Psoas muscle (tissue), 8 donors: ENCODE results near the gene VWC2L. TPM values are rescaled to one million over a fixed set of nuclear protein-coding genes. Genes with fewer than 3 reads are reported as not detected.

Experiments used
- ATAC-seq, 4 donors: fragments of 200-7000 bp; cut with Tn5 transposase; one replicate each; pipeline ENCODE4 v1.9.1; 2020; ENCODE audit warnings: moderate library complexity in 3 of 4, mild to moderate bottlenecking in 2 of 4
- DNase-seq, 2 donors: peaks; one replicate each; pipeline ENCODE4 v3.0.0-alpha.2; 2020
- H3K27ac ChIP-seq: fragments of 200-600 bp; one replicate; pipeline ENCODE4 v1.8.0; 2022
- H3K27me3 ChIP-seq, 3 donors: fragments of 200-600 bp in 1 of 3; one replicate each; pipeline versions ENCODE4 v1.6.1 to v1.8.0; 2013 to 2022; ENCODE audit warnings: low read length in 2 of 3, mild to moderate bottlenecking in 2 of 3, moderate library complexity in 1 of 3; ENCODE audit not compliant: insufficient read depth in 3 of 3
- H3K36me3 ChIP-seq, 2 donors: fragments of 200-600 bp in 1 of 2; one replicate each; pipeline versions ENCODE4 v1.6.1 to v1.8.0; 2013 to 2022; ENCODE audit warnings: low read depth in 1 of 2, mild to moderate bottlenecking in 1 of 2, moderate library complexity in 1 of 2; ENCODE audit not compliant: insufficient read depth in 1 of 2
- H3K4me1 ChIP-seq: fragments of 200-600 bp; one replicate; pipeline ENCODE4 v1.8.0; 2022
- H3K4me3 ChIP-seq: fragments of 200-600 bp; one replicate; pipeline ENCODE4 v1.8.0; 2022; ENCODE audit warnings: mild to moderate bottlenecking
- H3K9me3 ChIP-seq: fragments of 200-600 bp; one replicate; pipeline ENCODE4 v1.8.0; 2022
- WGBS, 3 donors: extraction: QIAGEN DNeasy Blood & Tissue Kit; methylation state at CpG; one replicate each; pipeline versions ENCODE4 v1.1.6 to v1.1.7; 2013; 5-methylcytosine and 5-hydroxymethylcytosine counted together
- intact Hi-C, 2 donors: fragments of 100-400 bp; cut with DNase I; formaldehyde crosslinking; loops; one replicate each; pipeline versions ENCODE4 v1.11.0 to v1.14.2; 2022
- polyA plus RNA-seq, 3 donors: library from polyadenylated mRNA; stranded (reverse); fragments of 200-250 nt; gene quantifications; one replicate each; pipeline ENCODE4 v1.2.3, GENCODE V29; 2013
- total RNA-seq, 4 donors: library from RNA; stranded (reverse); fragmentation: NEBNext Ultra II Directional in 2 of 4; extraction: Animal tissue kit (Norgen Biotek cat#: 25700) in 2 of 4; gene quantifications; one replicate each; pipeline versions ENCODE4 v1.2.1 to v1.2.4, GENCODE V29; 2021 to 2023
- TF ChIP-seq, protein P1 (sequence below): fragments of 200-600 bp; IDR thresholded peaks from one replicate; pipeline ENCODE4 v1.8.0; 2022; ENCODE audit warnings: antibody characterized with exemption
- donor health status: healthy with polysubstance abuse.
- donor health status: DM: no; HTN: no; CAD: no; lungs with moderate emphysema.
- donor health status: Bipolar disorder and iron deficiency.
- donor health status: healthy.
- donor health status: DM: yes; HTN: yes; CAD: no.
- donor health status: DM: no; HTN: no; CAD: no.
- donor health status: DM: no; HTN: no; CAD: no.
- donor health status: DM: yes; HTN: yes; CAD: no.

The VWC2L gene
- total and polyA plus RNA-seq, 7 donors: 0.04 to 0.87 (median 0.51) TPM; not detected in 4

DNA sequence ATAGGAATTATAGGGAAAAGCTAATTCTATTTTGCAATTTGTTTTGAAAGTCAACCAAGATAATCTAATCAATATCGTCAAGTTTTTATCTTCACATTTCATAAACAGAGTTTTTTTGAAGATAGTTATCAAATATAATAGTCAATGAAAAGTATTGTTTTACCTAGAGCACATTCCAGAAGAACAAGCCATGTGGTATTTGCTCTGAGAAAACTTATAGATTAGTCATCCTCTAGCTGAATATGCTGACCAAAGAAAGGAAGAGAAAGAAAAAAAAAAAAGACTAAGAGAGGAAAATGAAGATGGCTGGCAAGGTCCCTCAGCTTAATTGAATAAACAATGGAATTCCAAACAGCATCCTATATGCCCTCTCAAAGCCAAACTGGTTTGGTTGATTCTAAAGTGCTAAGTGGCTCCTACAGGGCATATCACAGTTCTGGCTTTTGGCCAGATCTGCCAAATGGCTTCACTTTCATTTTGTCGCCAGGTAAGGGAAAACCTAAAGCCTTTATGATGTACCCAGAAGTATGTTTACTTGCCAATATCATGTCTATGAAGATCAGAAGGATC is 132.6 kb downstream of the VWC2L start:
- H3K27ac ChIP-seq: no peak overlapping the region
- no peaks in the 10 kb centered on the region for H3K36me3 ChIP-seq
- intact Hi-C loops: no loop called here
- no peaks in the 10 kb centered on the region for H3K4me1 ChIP-seq
- no peaks in the 10 kb centered on the region for H3K27me3 ChIP-seq
- DNase-seq (no peak), ATAC-seq (no peak)
- H3K9me3 ChIP-seq: no peaks in the 10 kb centered on the region
- no peak overlapping the region for H3K4me3 ChIP-seq
- TF ChIP-seq, protein P1, sequence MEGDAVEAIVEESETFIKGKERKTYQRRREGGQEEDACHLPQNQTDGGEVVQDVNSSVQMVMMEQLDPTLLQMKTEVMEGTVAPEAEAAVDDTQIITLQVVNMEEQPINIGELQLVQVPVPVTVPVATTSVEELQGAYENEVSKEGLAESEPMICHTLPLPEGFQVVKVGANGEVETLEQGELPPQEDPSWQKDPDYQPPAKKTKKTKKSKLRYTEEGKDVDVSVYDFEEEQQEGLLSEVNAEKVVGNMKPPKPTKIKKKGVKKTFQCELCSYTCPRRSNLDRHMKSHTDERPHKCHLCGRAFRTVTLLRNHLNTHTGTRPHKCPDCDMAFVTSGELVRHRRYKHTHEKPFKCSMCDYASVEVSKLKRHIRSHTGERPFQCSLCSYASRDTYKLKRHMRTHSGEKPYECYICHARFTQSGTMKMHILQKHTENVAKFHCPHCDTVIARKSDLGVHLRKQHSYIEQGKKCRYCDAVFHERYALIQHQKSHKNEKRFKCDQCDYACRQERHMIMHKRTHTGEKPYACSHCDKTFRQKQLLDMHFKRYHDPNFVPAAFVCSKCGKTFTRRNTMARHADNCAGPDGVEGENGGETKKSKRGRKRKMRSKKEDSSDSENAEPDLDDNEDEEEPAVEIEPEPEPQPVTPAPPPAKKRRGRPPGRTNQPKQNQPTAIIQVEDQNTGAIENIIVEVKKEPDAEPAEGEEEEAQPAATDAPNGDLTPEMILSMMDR: no peak
- WGBS, 3 donors: 85 to 90% (median 88%) methylated on average over 2 of the region's 2 CpGs

- no peaks in the 10 kb centered on the region for H3K36me3 ChIP-seq
- intact Hi-C loops: no loop called here
- DNase-seq (no peak), ATAC-seq (no peak)
- TF ChIP-seq, protein P1: no peak
- no peaks in the 10 kb centered on the region for H3K9me3 ChIP-seq
- 33 to 46% (median 41%) methylated on average over 1 of the region's 1 CpG for WGBS, 3 donors
- H3K4me3 ChIP-seq: no peak overlapping the region
- H3K27ac ChIP-seq: no peak overlapping the region
- no peaks in the 10 kb centered on the region for H3K4me1 ChIP-seq
- H3K27me3 ChIP-seq: no peaks in the 10 kb centered on the region
Observed at GRCh38 chr2:214545898-214546542, 135.2 kb downstream of the VWC2L start.

GRCh38 chr2:214547931-214548330 is 137.1 kb downstream of the VWC2L start:
- no peak for DNase-seq
- no peaks in the 10 kb centered on the region for H3K27me3 ChIP-seq
- H3K27ac ChIP-seq: no peak overlapping the region
- TF ChIP-seq, protein P1: no peak
- no peaks in the 10 kb centered on the region for H3K36me3 ChIP-seq
- intact Hi-C loops: no loop called here
- no peak overlapping the region for H3K4me3 ChIP-seq
- no peaks in the 10 kb centered on the region for H3K4me1 ChIP-seq
- no peak for ATAC-seq
- WGBS, 3 donors: 37 to 43% (median 41%) methylated on average over 3 of the region's 3 CpGs
- H3K9me3 ChIP-seq: no peaks in the 10 kb centered on the region

GRCh38 chr2:214549946-214550345 is 139.1 kb downstream of the VWC2L start:
- Histone ChIP-seq H3K36me3 (no peaks in the 10 kb centered on the region), H3K27me3 (no peaks in the 10 kb centered on the region), H3K4me3 (no peak overlapping the region), H3K9me3 (no peaks in the 10 kb centered on the region), H3K27ac (no peak overlapping the region), H3K4me1 (no peaks in the 10 kb centered on the region)
- WGBS, 3 donors: 81 to 88% (median 84%) methylated on average over 2 of the region's 2 CpGs
- intact Hi-C loops: no loop called here
- DNase-seq (no peak), ATAC-seq (no peak)
- TF ChIP-seq, protein P1: no peak

DNA sequence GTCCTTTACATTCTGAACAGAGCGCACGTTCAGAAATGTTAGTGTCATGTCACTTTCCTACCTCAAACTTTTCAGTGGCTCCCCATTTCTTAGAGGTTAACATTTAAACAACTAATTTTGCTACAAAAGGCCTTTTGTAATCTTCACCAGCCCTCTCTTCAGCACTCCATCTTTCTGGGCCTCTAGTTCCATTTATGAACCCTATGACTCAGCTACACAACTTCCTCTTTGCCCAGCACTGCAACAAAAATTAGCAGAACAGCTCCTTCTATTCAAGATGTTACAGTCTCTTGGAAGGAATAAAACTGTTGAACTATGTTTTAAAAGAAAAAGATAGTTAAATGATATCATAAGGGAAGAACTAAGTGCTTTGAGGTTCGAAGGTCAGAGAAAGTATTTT is 139.9 kb downstream of the VWC2L start:
- Histone ChIP-seq H3K27ac (no peak overlapping the region), H3K4me1 (no peaks in the 10 kb centered on the region), H3K9me3 (no peaks in the 10 kb centered on the region), H3K36me3 (no peaks in the 10 kb centered on the region), H3K4me3 (no peak overlapping the region), H3K27me3 (no peaks in the 10 kb centered on the region)
- TF ChIP-seq, protein P1: no peak
- DNase-seq (no peak), ATAC-seq (no peak)
- 90 to 94% (median 92%) methylated on average over 3 of the region's 3 CpGs for WGBS, 3 donors
- intact Hi-C loops: no loop called here
